ENCODE measurements around the gene MSI2. TPM values are rescaled to one million over a fixed set of nuclear protein-coding genes. Genes with fewer than 3 reads are reported as not detected.

MSI2 gene
- total and polyA plus RNA-seq, 9 of the 15 experiments (the other 6 are each of a cell fraction or from before 2014, with no cell fraction given), result 4.6 to 61.8 (median 42.4) TPM

Small RNA genes lying within 50 kb of the gene (small RNA-seq; reads per million reads assigned to genes)
- gene RN7SL449P, result not detected
- gene RNU7-134P, result not detected

Other genes with a start within 250 kb of the MSI2 start
- 50.4 and 57.2 TPM in 2 replicates for gene AKAP1, start 171.3 kb upstream of the MSI2 start, total RNA-seq (2014; rRNA removed)
- 24.5 and 29.4 TPM in 2 replicates for gene AKAP1, start 171.3 kb upstream of the MSI2 start, total RNA-seq (2014; rRNA removed; fragmentation: Illumina TruSeq; extraction: Trizol)
- gene AKAP1, start 171.3 kb upstream of the MSI2 start, total RNA-seq (2015; rRNA removed; fragmentation: Illumina TruSeq; extraction: Trizol), result 36.4 and 41.2 TPM in 2 replicates
- gene AKAP1, start 171.3 kb upstream of the MSI2 start, total RNA-seq (2021), result 40.7 and 44.9 TPM in 2 replicates
- gene AKAP1, start 171.3 kb upstream of the MSI2 start, polyA plus RNA-seq (2011; rRNA removed), result 46.8 and 48.4 TPM in 2 replicates
- 58.3 and 63.8 TPM in 2 replicates for gene AKAP1, start 171.3 kb upstream of the MSI2 start, polyA plus RNA-seq (2014; fragmentation: Illumina TruSeq; extraction: Trizol)
- 10 to 100 TPM; 12.9 to 13.2 TPM for gene AKAP1, start 171.3 kb upstream of the MSI2 start, polyA plus RNA-seq (2014; fragmentation: Nextera tagmentation; extraction: Ambion mirVana)
- 34.9 and 40.7 TPM in 2 replicates for gene AKAP1, start 171.3 kb upstream of the MSI2 start, polyA plus RNA-seq (2014; rRNA removed)

Measured in K562 (cell line).